ENCODE data around the gene DCLK1.

DNA sequence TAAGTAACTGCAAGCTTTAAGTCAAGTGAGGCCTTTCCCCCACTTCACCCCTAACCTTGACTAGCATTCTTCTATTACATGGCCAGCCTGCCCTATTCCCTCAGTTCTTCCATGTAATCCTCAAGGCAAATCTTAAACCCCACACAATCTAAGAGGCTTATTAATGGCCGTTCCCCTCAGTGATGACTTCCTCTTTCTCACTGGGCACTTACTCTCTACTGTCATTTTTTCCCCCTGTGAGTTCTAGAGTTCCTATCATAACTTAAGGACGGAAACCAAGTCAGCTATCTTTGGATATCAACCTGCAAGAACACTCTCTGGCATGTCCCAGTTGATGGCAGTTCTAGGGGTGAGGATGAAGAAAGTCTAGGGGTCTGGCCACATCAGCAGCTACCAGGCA is 131.2 kb downstream of the DCLK1 start:
- TF ChIP-seq CTCF (conservative IDR thresholded peaks at IDR 0.05; ENCODE audit: low read length) (no peak), EZH2phosphoT487 (IDR thresholded peaks at IDR 0.05; ENCODE audit: borderline replicate concordance) (no peak)

Data from Loucy (cell line).